ENCODE results near the gene ABCC1. TPM values are rescaled to one million over a fixed set of nuclear protein-coding genes. Genes with fewer than 3 reads are reported as not detected.

The ABCC1 gene
- total RNA-seq, 1 experiment from 2014 or later: 25.0 TPM

DNA sequence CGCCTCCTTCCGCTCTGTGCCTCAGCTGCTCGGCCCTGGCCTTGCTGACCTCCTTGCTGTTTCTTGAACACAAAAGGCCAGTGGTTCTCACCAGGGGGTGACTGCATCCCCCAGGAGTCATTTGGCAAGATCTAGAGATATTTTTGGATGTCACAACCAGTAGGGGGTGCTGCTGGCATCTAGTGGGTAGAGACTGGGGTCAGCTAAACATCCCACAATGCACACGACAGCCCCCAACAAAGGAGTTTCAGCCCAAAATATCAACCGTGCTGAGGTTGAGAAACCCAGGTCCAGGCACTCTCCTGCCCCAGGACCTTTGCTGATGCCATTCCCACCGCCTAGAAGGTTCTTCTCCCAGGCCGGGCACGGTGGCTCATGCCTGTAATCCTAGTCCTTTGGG is 234.1 kb downstream of the ABCC1 start:
- POLR2A ChIA-PET (ENCODE audit: low non-redundant PET): no interaction called here
- DNase-seq (ENCODE audit: low spot score): no peak
- no peaks in the 10 kb centered on the region for H3K36me3 ChIP-seq (ENCODE audit: insufficient read depth, low read length, poor library complexity, severe bottlenecking)
- H3K4me3 ChIP-seq (ENCODE audit: low read depth, low read length, poor library complexity, severe bottlenecking): no peak overlapping the region
- no peaks in the 10 kb centered on the region for H3K4me1 ChIP-seq (ENCODE audit: insufficient read depth, low read length, poor library complexity, severe bottlenecking)
- BruUV-seq (replicated peaks): no TSS peak
- CTCF ChIA-PET: no interaction called here
- H3K27ac ChIP-seq (ENCODE audit: low read depth, low read length, poor library complexity, severe bottlenecking): no peak overlapping the region
- no peaks in the 10 kb centered on the region for H3K9me3 ChIP-seq (ENCODE audit: low read depth, low read length, poor library complexity, severe bottlenecking)
- TF ChIP-seq, protein P1, sequence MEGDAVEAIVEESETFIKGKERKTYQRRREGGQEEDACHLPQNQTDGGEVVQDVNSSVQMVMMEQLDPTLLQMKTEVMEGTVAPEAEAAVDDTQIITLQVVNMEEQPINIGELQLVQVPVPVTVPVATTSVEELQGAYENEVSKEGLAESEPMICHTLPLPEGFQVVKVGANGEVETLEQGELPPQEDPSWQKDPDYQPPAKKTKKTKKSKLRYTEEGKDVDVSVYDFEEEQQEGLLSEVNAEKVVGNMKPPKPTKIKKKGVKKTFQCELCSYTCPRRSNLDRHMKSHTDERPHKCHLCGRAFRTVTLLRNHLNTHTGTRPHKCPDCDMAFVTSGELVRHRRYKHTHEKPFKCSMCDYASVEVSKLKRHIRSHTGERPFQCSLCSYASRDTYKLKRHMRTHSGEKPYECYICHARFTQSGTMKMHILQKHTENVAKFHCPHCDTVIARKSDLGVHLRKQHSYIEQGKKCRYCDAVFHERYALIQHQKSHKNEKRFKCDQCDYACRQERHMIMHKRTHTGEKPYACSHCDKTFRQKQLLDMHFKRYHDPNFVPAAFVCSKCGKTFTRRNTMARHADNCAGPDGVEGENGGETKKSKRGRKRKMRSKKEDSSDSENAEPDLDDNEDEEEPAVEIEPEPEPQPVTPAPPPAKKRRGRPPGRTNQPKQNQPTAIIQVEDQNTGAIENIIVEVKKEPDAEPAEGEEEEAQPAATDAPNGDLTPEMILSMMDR (conservative IDR thresholded peaks at IDR 0.05; ENCODE audit: low read depth, low read length): peak; percentile 51
- TF ChIP-seq EZH2 (IDR thresholded peaks at IDR 0.05; ENCODE audit: borderline replicate concordance, low read depth, low read length, poor library complexity, severe bottlenecking): no peak
- intact Hi-C loops (cut with micrococcal nuclease; ENCODE audit: unreplicated experiment): no loop called here
- no peaks in the 10 kb centered on the region for H3K27me3 ChIP-seq (replicated peaks; ENCODE audit: insufficient read depth, low read depth, low read length, poor library complexity)

DNA sequence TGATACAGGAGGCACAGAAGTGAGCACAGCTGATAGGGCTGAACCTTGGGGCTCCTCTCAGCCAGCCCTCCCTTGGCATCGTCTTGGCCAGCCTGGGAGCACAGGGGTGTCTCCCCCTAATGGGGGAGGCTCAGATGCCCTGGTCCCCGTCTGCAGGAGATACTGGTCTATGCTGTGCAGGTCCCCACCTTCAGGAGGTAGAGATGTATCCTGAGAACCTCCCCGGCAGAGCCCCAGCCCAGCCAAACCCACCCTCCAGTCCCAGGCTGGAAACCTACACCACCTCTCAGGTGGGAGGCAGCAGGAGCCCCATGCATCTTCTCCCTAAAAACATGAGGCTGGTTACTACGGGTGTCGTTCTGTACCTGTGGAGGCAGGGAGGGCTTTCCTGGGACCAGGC is 235.2 kb downstream of the ABCC1 start:
- no TSS peak for BruUV-seq (replicated peaks)
- TF ChIP-seq, protein P1 (conservative IDR thresholded peaks at IDR 0.05; ENCODE audit: low read depth, low read length): no peak
- no peak for TF ChIP-seq EZH2 (IDR thresholded peaks at IDR 0.05; ENCODE audit: borderline replicate concordance, low read depth, low read length, poor library complexity, severe bottlenecking)
- Histone ChIP-seq H3K27ac (ENCODE audit: low read depth, low read length, poor library complexity, severe bottlenecking) (no peak overlapping the region), H3K4me3 (ENCODE audit: low read depth, low read length, poor library complexity, severe bottlenecking) (no peak overlapping the region), H3K27me3 (replicated peaks; ENCODE audit: insufficient read depth, low read depth, low read length, poor library complexity) (no peaks in the 10 kb centered on the region), H3K36me3 (ENCODE audit: insufficient read depth, low read length, poor library complexity, severe bottlenecking) (no peaks in the 10 kb centered on the region), H3K4me1 (ENCODE audit: insufficient read depth, low read length, poor library complexity, severe bottlenecking) (no peaks in the 10 kb centered on the region), H3K9me3 (ENCODE audit: low read depth, low read length, poor library complexity, severe bottlenecking) (no peaks in the 10 kb centered on the region)
- intact Hi-C loops (cut with micrococcal nuclease; ENCODE audit: unreplicated experiment): no loop called here
- ChIA-PET CTCF (interaction anchor here (0.6 kb wide), 1 partner anchor 225 kb away, joined by 8 read pairs; no protein-coding TSS in a partner anchor), POLR2A (ENCODE audit: low non-redundant PET) (no interaction called here)
- DNase-seq (ENCODE audit: low spot score): no peak

DNA sequence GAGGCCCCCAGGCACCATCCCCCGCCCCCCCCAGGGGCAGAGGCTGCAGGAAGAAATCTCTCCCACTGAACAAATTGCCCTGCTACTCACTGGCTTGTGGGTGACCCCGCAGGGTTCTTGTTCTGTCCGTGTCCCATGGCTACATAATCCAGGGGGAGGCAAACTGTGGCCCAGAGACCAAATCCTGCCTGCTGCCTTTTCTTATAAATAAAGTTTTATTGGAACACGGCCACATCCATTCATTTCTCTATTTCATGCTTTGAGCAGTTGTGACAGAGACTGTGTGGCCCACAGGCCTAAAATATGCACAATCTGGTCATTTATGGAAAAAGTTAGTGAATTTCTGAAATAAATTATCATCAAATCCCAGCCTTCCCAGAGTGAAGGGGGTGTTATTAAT is 235.7 kb downstream of the ABCC1 start:
- no peak overlapping the region for H3K4me3 ChIP-seq (ENCODE audit: low read depth, low read length, poor library complexity, severe bottlenecking)
- CTCF ChIA-PET: no interaction called here
- no peaks in the 10 kb centered on the region for H3K36me3 ChIP-seq (ENCODE audit: insufficient read depth, low read length, poor library complexity, severe bottlenecking)
- no peaks in the 10 kb centered on the region for H3K4me1 ChIP-seq (ENCODE audit: insufficient read depth, low read length, poor library complexity, severe bottlenecking)
- no TSS peak for BruUV-seq (replicated peaks)
- intact Hi-C loops (cut with micrococcal nuclease; ENCODE audit: unreplicated experiment): no loop called here
- POLR2A ChIA-PET (ENCODE audit: low non-redundant PET): no interaction called here
- TF ChIP-seq, protein P1 (conservative IDR thresholded peaks at IDR 0.05; ENCODE audit: low read depth, low read length): no peak
- no peak for TF ChIP-seq EZH2 (IDR thresholded peaks at IDR 0.05; ENCODE audit: borderline replicate concordance, low read depth, low read length, poor library complexity, severe bottlenecking)
- H3K27ac ChIP-seq (ENCODE audit: low read depth, low read length, poor library complexity, severe bottlenecking): no peak overlapping the region
- H3K9me3 ChIP-seq (ENCODE audit: low read depth, low read length, poor library complexity, severe bottlenecking): no peaks in the 10 kb centered on the region
- H3K27me3 ChIP-seq (replicated peaks; ENCODE audit: insufficient read depth, low read depth, low read length, poor library complexity): no peaks in the 10 kb centered on the region
- DNase-seq (ENCODE audit: low spot score): no peak
